ENCODE data around the gene EID3.
"Not testable (repeated sequence)": the region's sequence is repeated elsewhere in the genome, so short reads cannot be mapped to it uniquely, and the experiment has no call there.

Gene EID3

GRCh38 chr12:104328790-104329189 lies 25.3 kb downstream of the EID3 start:
- H3K36me3 ChIP-seq (ENCODE audit: control insufficient read depth in 4 of 4, insufficient read depth in 4 of 4, low read length in 3 of 4), result peaks cover 22 to 67% (median 50%) of the 10 kb centered on the region in 4 experiments
- H3K4me3 ChIP-seq (ENCODE audit: control insufficient read depth in 1 of 7, extremely low read depth in 1 of 7, insufficient read depth in 4 of 7, low read depth in 2 of 7, low read length in 6 of 7), result no peak overlapping the region
- no peaks in the 10 kb centered on the region for H3K4me1 ChIP-seq (ENCODE audit: control extremely low read depth in 1 of 4, control insufficient read depth in 4 of 4, insufficient read depth in 4 of 4, low read length in 3 of 4)
- H3K27me3 ChIP-seq (replicated peaks in 2 of 5; ENCODE audit: control insufficient read depth in 4 of 5, insufficient read depth in 5 of 5, low read length in 4 of 5), result no peaks in the 10 kb centered on the region
- ChIA-PET CTCF (interaction anchor here (0.8 to 0.9 kb wide), 2 partner anchors 15 to 16 kb away, joined by 3 read pairs; no protein-coding TSS in a partner anchor), POLR2A (no interaction called here)
- H3K9me3 ChIP-seq (ENCODE audit: control extremely low read depth in 1 of 5, control insufficient read depth in 4 of 5, insufficient read depth in 2 of 5, low read depth in 1 of 5, low read length in 4 of 5), result no peaks in the 10 kb centered on the region
- no peak overlapping the region for H3K27ac ChIP-seq (ENCODE audit: insufficient read depth in 1 of 2, low read depth in 1 of 2, low read length in 2 of 2, poor library complexity in 1 of 2, severe bottlenecking in 2 of 2)
- WGBS (ENCODE audit: insufficient coverage), result no CpG with 5 or more reads among the region's 1 CpG
- DNase-seq, result no peak

- Histone ChIP-seq H3K4me1 (ENCODE audit: control extremely low read depth in 1 of 4, control insufficient read depth in 4 of 4, insufficient read depth in 4 of 4, low read length in 3 of 4) (no peaks in the 10 kb centered on the region), H3K36me3 (ENCODE audit: control insufficient read depth in 4 of 4, insufficient read depth in 4 of 4, low read length in 3 of 4) (peaks cover 22 to 69% (median 48%) of the 10 kb centered on the region in 4 experiments), H3K27ac (ENCODE audit: insufficient read depth in 1 of 2, low read depth in 1 of 2, low read length in 2 of 2, poor library complexity in 1 of 2, severe bottlenecking in 2 of 2) (no peak overlapping the region), H3K9me3 (ENCODE audit: control extremely low read depth in 1 of 5, control insufficient read depth in 4 of 5, insufficient read depth in 2 of 5, low read depth in 1 of 5, low read length in 4 of 5) (no peaks in the 10 kb centered on the region), H3K4me3 (ENCODE audit: control insufficient read depth in 1 of 7, extremely low read depth in 1 of 7, insufficient read depth in 4 of 7, low read depth in 2 of 7, low read length in 6 of 7) (no peak overlapping the region), H3K27me3 (replicated peaks in 2 of 5; ENCODE audit: control insufficient read depth in 4 of 5, insufficient read depth in 5 of 5, low read length in 4 of 5) (no peaks in the 10 kb centered on the region)
- no peak for DNase-seq
- 100% methylated on average over 2 of the region's 5 CpGs for WGBS (ENCODE audit: insufficient coverage)
- CTCF ChIA-PET, result interaction anchor here (0.8 kb wide), 1 partner anchor 17 kb away, joined by 3 read pairs; no protein-coding TSS in a partner anchor
- POLR2A ChIA-PET, result no interaction called here
Measured at GRCh38 chr12:104329707-104330532, 26.4 kb downstream of the EID3 start.

- Histone ChIP-seq H3K27me3 (replicated peaks in 2 of 5; ENCODE audit: control insufficient read depth in 4 of 5, insufficient read depth in 5 of 5, low read length in 4 of 5) (no peaks in the 10 kb centered on the region), H3K27ac (ENCODE audit: insufficient read depth in 1 of 2, low read depth in 1 of 2, low read length in 2 of 2, poor library complexity in 1 of 2, severe bottlenecking in 2 of 2) (no peak overlapping the region), H3K36me3 (ENCODE audit: control insufficient read depth in 4 of 4, insufficient read depth in 4 of 4, low read length in 3 of 4) (peaks cover 24 to 67% (median 46%) of the 10 kb centered on the region in 4 experiments), H3K4me1 (ENCODE audit: control extremely low read depth in 1 of 4, control insufficient read depth in 4 of 4, insufficient read depth in 4 of 4, low read length in 3 of 4) (no peaks in the 10 kb centered on the region), H3K9me3 (ENCODE audit: control extremely low read depth in 1 of 5, control insufficient read depth in 4 of 5, insufficient read depth in 2 of 5, low read depth in 1 of 5, low read length in 4 of 5) (no peaks in the 10 kb centered on the region), H3K4me3 (ENCODE audit: control insufficient read depth in 1 of 7, extremely low read depth in 1 of 7, insufficient read depth in 4 of 7, low read depth in 2 of 7, low read length in 6 of 7) (no peak overlapping the region)
- CTCF ChIA-PET, result no interaction called here
- DNase-seq, result no peak
- WGBS (ENCODE audit: insufficient coverage), result no CpG with 5 or more reads among the region's 2 CpGs
- POLR2A ChIA-PET, result no interaction called here
Measured at GRCh38 chr12:104331376-104331775, 27.8 kb downstream of the EID3 start.

GRCh38 chr12:104332273-104332672 lies 28.7 kb downstream of the EID3 start:
- H3K36me3 ChIP-seq (ENCODE audit: control insufficient read depth in 4 of 4, insufficient read depth in 4 of 4, low read length in 3 of 4), result peaks cover 22 to 68% (median 45%) of the 10 kb centered on the region in 4 experiments
- H3K9me3 ChIP-seq (ENCODE audit: control extremely low read depth in 1 of 5, control insufficient read depth in 4 of 5, insufficient read depth in 2 of 5, low read depth in 1 of 5, low read length in 4 of 5); H3K27ac ChIP-seq (ENCODE audit: insufficient read depth in 1 of 2, low read depth in 1 of 2, low read length in 2 of 2, poor library complexity in 1 of 2, severe bottlenecking in 2 of 2); H3K4me1 ChIP-seq (ENCODE audit: control extremely low read depth in 1 of 4, control insufficient read depth in 4 of 4, insufficient read depth in 4 of 4, low read length in 3 of 4); H3K27me3 ChIP-seq (replicated peaks in 2 of 5; ENCODE audit: control insufficient read depth in 4 of 5, insufficient read depth in 5 of 5, low read length in 4 of 5); DNase-seq; POLR2A ChIA-PET; H3K4me3 ChIP-seq (ENCODE audit: control insufficient read depth in 1 of 7, extremely low read depth in 1 of 7, insufficient read depth in 4 of 7, low read depth in 2 of 7, low read length in 6 of 7): not testable (repeated sequence)
- CTCF ChIA-PET, result interaction anchor here (0.7 kb wide), 1 partner anchor 18 kb away, joined by 4 read pairs; no protein-coding TSS in a partner anchor
- WGBS (ENCODE audit: insufficient coverage), result 100% methylated on average over 1 of the region's 3 CpGs

- H3K4me1 ChIP-seq (ENCODE audit: control extremely low read depth in 1 of 4, control insufficient read depth in 4 of 4, insufficient read depth in 4 of 4, low read length in 3 of 4), result no peaks in the 10 kb centered on the region
- H3K27ac ChIP-seq (ENCODE audit: insufficient read depth in 1 of 2, low read depth in 1 of 2, low read length in 2 of 2, poor library complexity in 1 of 2, severe bottlenecking in 2 of 2), result no peak overlapping the region
- ChIA-PET CTCF (no interaction called here), POLR2A (interaction anchor here (0.5 to 1.0 kb wide), 2 partner anchors 8 to 41 kb away, joined by 4 to 6 read pairs; no protein-coding TSS in a partner anchor)
- no peaks in the 10 kb centered on the region for H3K27me3 ChIP-seq (replicated peaks in 2 of 5; ENCODE audit: control insufficient read depth in 4 of 5, insufficient read depth in 5 of 5, low read length in 4 of 5)
- H3K36me3 ChIP-seq (ENCODE audit: control insufficient read depth in 4 of 4, insufficient read depth in 4 of 4, low read length in 3 of 4), result peaks cover 19 to 59% (median 39%) of the 10 kb centered on the region in 4 experiments
- H3K4me3 ChIP-seq (ENCODE audit: control insufficient read depth in 1 of 7, extremely low read depth in 1 of 7, insufficient read depth in 4 of 7, low read depth in 2 of 7, low read length in 6 of 7), result no peak overlapping the region
- DNase-seq, result no peak
- no peaks in the 10 kb centered on the region for H3K9me3 ChIP-seq (ENCODE audit: control extremely low read depth in 1 of 5, control insufficient read depth in 4 of 5, insufficient read depth in 2 of 5, low read depth in 1 of 5, low read length in 4 of 5)
- no CpG with 5 or more reads among the region's 1 CpG for WGBS (ENCODE audit: insufficient coverage)
Measured at GRCh38 chr12:104333692-104334255, 30.2 kb downstream of the EID3 start.

- POLR2A ChIA-PET, result interaction anchor here (0.5 kb wide), 1 partner anchor 40 kb away, joined by 6 read pairs; no protein-coding TSS in a partner anchor
Measured at GRCh38 chr12:104334581-104334980, 31.0 kb downstream of the EID3 start.

GRCh38 chr12:104336115-104336514 lies 32.6 kb downstream of the EID3 start:
- POLR2A ChIA-PET, result no interaction called here
- no peaks in the 10 kb centered on the region for H3K9me3 ChIP-seq (ENCODE audit: control extremely low read depth in 1 of 5, control insufficient read depth in 4 of 5, insufficient read depth in 2 of 5, low read depth in 1 of 5, low read length in 4 of 5)
- WGBS (ENCODE audit: insufficient coverage), result no CpG with 5 or more reads among the region's 2 CpGs

More at GRCh38 chr12:104334581-104334980, 31.0 kb downstream of the EID3 start:
- H3K27me3 ChIP-seq (replicated peaks in 2 of 5; ENCODE audit: control insufficient read depth in 4 of 5, insufficient read depth in 5 of 5, low read length in 4 of 5), result no peaks in the 10 kb centered on the region
- DNase-seq, result no peak
- no peak overlapping the region for H3K27ac ChIP-seq (ENCODE audit: insufficient read depth in 1 of 2, low read depth in 1 of 2, low read length in 2 of 2, poor library complexity in 1 of 2, severe bottlenecking in 2 of 2)
- no peaks in the 10 kb centered on the region for H3K9me3 ChIP-seq (ENCODE audit: control extremely low read depth in 1 of 5, control insufficient read depth in 4 of 5, insufficient read depth in 2 of 5, low read depth in 1 of 5, low read length in 4 of 5)
- no peaks in the 10 kb centered on the region for H3K4me1 ChIP-seq (ENCODE audit: control extremely low read depth in 1 of 4, control insufficient read depth in 4 of 4, insufficient read depth in 4 of 4, low read length in 3 of 4)
- CTCF ChIA-PET, result interaction anchor here (1.5 kb wide), 1 partner anchor 17 kb away, joined by 3 read pairs; no protein-coding TSS in a partner anchor
- H3K4me3 ChIP-seq (ENCODE audit: control insufficient read depth in 1 of 7, extremely low read depth in 1 of 7, insufficient read depth in 4 of 7, low read depth in 2 of 7, low read length in 6 of 7), result no peak overlapping the region
- peaks cover 25 to 59% (median 43%) of the 10 kb centered on the region in 4 experiments for H3K36me3 ChIP-seq (ENCODE audit: control insufficient read depth in 4 of 4, insufficient read depth in 4 of 4, low read length in 3 of 4)
- 95% methylated on average over 6 of the region's 8 CpGs for WGBS (ENCODE audit: insufficient coverage)

More at GRCh38 chr12:104336115-104336514, 32.6 kb downstream of the EID3 start:
- no peak overlapping the region for H3K4me3 ChIP-seq (ENCODE audit: control insufficient read depth in 1 of 7, extremely low read depth in 1 of 7, insufficient read depth in 4 of 7, low read depth in 2 of 7, low read length in 6 of 7)
- no peaks in the 10 kb centered on the region for H3K4me1 ChIP-seq (ENCODE audit: control extremely low read depth in 1 of 4, control insufficient read depth in 4 of 4, insufficient read depth in 4 of 4, low read length in 3 of 4)
- DNase-seq, result no peak
- peaks cover 35 to 69% (median 50%) of the 10 kb centered on the region in 4 experiments for H3K36me3 ChIP-seq (ENCODE audit: control insufficient read depth in 4 of 4, insufficient read depth in 4 of 4, low read length in 3 of 4)
- H3K27me3 ChIP-seq (replicated peaks in 2 of 5; ENCODE audit: control insufficient read depth in 4 of 5, insufficient read depth in 5 of 5, low read length in 4 of 5), result no peaks in the 10 kb centered on the region
- no peak overlapping the region for H3K27ac ChIP-seq (ENCODE audit: insufficient read depth in 1 of 2, low read depth in 1 of 2, low read length in 2 of 2, poor library complexity in 1 of 2, severe bottlenecking in 2 of 2)
- CTCF ChIA-PET, result interaction anchor here (1.2 to 1.4 kb wide), 2 partner anchors 12 to 18 kb away, joined by 3 read pairs; no protein-coding TSS in a partner anchor
